Measurements from ENCODE around the gene RNF121.

GRCh38 chr11:71936825-71937224 lies 8.0 kb downstream of the RNF121 start:
- TF ChIP-seq CTCF (IDR thresholded peaks at IDR 0.05) (no peak), POLR2A (IDR thresholded peaks at IDR 0.05) (no peak), EP300 (IDR thresholded peaks at IDR 0.05) (no peak)
